GM21717 (cell line): Measurements from ENCODE around the gene ATP5ME.
A peak's percentile ranks its signal among the peaks of the same experiment; 100 is the strongest.

Experiments
- ATAC-seq: cut with Tn5 transposase; IDR thresholded peaks from one replicate; pipeline ENCODE4 v1.9.1; 2021; ENCODE audit warnings: mild to moderate bottlenecking, moderate library complexity; ENCODE audit not compliant: unreplicated experiment

ATP5ME gene

DNA sequence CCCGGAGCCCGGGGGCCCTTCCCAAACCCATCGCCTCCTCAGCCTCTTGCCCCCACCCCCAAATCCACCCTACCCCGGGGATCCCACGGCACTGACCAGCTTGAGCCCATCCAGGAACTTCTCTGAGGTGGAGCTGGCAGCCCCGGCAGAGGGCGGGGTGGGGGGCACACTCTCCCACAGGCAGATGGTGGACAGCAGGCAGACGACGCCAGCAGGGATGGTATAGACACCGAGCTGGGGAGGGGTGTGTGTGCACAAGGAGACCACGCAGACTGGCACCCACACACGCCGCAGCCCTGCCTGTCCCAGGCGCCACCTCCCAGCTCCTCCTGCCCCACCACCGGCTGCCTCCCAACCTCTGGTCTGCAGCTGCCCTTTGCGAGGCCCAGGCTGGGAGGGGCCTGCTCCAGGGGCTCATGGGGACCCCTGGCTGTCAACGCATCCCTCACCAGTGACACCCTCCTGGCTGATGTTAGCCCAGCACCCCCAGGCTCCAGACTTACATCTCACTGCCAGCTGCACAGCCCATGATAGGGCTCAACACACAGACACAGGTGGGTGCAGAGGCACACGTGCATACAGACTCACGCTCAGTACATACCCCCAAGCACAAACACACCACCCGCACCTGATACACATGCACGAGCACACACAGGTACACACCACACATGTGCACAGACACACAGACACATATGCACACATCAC lies 10.7 kb upstream of the ATP5ME start:
- ATAC-seq: no peak

DNA sequence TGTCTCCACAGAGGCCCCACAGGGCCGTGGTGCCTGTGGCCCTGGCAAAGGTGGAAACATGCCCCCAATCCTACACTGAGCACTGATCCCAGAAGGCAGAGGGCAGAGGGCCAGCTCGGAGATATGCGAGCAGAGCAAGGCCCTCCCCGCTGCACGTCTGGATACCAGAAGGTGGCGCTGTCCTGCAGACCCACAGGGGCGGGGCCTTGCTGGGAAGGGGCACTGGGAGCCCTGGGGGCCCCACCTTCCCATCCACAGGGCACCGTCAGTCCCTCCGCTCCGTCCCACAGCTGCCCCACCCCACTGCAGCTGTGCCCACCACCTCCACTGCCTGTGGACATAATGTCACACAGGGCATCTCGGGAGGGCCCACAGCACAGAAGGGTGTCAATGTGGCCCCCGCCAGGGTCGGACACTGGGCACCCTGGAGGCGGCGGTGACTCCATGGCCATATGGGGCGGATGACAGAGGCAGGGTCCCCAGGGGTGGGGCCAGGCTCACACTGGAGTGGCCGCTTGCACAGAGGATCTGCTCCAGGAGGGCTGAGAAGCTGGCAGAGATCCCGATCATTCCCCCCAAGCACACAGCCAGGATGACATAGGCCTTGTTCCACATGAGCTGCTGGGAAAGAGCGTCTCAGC lies 10.0 kb upstream of the ATP5ME start:
- no peak for ATAC-seq

DNA sequence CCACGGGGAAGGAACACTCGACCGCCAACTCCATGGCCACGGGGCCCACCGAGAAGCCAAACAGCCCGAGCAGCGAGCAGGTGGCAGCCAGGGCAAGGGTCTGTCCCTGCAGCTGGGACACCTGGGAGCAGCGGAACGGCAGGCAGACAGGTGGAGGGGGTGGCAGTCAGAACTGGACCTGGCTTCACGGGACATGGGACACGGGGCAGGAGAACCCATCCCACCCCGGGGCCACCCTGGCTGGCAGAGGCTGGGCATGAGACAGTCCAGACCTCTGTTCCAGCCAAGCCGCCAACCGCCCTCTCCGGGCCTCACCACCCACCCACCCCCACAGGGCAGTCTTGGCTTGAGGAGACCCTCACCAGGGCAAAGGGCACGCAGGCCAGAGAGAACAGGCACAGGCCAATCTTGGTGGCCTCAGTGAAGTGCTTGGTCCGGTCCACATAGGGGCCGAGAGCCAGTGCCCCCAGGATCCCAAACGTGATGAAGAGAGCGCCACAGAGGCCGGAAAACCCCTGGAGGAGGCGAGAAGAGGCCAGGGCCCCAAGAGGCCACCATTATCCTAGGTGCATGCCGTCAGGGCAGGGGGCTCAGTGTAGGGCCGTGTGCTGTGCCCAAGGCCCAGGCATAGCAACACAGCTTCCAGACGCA lies 9.3 kb upstream of the ATP5ME start:
- no peak for ATAC-seq

DNA sequence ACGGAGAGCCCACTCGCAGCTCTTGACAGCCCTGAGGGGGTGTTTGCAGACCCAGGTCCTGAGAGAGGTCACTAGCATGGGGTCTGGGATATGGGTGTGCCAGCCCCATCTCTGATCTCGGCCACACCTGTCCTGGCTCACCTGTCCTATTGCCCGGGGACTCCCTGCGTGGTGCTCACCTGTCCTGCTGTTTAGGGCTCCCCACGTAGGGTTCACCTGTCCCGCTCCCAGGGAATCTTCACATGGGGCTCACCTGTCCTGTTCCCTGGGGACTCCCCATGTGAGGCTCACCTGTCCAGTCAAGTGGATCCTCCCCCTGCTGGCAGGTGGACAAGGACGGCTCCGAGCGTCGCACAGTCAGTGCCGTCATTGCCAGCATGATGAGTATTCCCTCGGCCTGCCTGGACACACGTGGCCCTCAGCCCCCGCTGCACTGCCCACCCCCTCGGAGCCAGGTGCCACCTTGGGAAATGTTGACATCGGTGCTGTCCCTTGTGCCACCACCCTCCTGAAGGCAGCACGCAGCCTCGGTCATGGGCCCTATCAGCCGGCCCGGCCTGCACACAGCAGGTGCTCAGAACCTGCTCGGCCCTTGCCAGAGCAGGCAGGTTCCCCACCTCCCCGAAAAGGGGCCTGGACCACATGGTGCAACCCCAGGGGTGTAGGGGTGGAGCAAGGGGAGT lies 8.6 kb upstream of the ATP5ME start:
- no peak for ATAC-seq

DNA sequence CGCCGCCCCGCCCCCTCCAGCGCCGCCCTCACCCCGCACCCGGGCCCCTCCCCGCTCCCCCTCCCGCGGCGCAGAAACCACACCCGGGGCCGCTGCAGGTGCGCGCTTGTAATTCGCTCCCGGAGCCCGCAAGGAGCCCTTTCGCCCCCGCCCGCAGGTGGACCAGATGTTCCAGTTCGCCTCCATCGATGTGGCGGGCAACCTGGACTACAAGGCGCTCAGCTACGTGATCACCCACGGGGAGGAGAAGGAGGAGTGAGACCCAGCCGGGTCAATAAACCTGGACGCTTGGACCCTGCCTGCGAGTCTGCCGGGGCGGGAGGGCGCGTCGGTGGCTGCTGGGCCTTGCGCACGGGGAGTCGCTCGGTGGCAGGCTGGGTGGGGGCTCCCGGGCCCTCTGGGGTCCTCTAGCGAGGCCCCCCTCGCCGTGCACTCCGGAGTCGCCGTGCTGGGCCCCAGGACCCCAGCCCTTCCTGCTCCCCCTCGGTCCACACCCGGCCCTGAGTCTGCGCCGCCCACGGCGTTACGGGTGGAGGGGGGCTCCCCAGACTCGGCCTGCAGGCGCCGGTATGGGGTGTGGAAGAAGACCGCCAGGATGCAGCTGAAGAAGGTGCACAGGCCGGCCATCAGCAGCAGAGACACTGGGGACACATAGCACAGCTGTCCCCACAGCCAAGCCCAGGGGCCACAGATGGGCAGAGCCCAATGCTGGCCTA lies 7.8 kb upstream of the ATP5ME start:
- ATAC-seq: no peak

DNA sequence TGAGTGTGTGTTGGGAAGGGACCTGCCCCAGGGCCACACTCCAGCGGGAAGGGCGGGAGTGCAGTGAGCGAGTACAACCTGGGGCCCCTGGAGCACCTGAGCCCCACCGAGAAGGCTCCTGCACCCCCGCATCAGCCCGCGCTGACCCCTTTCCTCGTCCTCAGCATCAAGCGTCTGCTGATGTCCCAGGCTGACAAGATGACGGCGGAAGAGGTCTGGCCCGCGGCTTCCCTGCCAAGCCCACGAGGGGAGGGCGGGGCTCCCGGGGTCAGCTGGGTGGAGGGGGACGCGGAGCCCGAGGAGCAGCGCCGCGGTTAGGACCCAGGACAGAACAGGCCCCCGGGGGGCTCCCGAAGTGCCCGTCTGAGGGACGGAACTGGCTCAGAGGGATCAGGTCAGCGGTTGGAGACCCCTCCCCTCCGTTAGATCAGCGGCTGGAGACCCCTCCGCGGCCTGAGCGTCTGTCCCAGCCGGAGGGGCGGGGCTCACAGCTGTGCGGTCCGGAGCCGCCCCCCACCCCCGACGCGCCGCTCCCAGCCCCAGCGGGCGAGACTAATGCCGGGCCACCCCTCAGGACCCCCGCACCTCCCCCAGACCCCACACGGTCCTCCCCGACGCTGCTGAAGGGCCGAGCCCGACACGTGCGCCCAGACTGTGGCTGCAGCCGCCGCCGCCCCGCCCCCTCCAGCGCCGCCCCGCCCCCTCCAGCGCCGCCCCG lies 7.0 kb upstream of the ATP5ME start:
- ATAC-seq: no peak

DNA sequence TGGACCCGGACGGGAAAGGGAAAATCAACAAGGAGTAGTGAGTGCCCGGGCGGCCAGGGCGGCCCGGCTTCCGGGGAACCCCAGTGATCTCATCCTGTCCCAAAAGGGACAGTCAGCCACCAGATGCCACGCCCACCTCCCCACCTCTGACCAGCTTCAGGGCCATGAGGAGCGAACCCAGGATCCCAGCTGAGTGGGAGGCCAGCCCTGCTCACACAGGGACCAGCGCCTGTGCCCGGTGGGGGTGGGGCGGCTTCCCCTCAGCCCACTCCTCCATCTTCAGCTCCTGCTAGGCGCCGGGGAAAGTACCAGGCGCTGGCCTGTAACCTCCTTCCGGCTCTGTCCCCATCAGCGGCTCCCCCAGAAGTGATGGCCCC lies 6.5 kb upstream of the ATP5ME start:
- no peak for ATAC-seq

DNA sequence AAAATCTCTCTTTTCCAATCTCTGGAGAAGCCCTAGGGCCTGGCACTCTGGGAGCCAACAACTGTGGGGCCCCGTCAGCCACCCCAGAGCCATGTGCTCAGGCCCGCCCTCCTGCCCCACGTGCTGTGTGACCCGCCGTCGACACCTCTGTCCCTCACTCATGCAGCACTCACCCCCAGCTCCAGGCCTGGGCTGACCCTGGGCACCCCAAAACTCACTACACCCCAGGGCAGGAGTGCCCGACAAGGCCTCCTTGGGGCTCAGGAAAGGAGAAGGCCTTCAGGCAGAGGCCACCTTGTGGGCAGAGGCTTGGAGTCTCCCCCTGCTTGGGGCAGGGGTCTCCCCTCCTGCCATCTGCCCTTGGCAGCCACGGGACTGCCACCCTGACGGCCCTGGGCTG lies 6.0 kb upstream of the ATP5ME start:
- no peak for ATAC-seq

DNA sequence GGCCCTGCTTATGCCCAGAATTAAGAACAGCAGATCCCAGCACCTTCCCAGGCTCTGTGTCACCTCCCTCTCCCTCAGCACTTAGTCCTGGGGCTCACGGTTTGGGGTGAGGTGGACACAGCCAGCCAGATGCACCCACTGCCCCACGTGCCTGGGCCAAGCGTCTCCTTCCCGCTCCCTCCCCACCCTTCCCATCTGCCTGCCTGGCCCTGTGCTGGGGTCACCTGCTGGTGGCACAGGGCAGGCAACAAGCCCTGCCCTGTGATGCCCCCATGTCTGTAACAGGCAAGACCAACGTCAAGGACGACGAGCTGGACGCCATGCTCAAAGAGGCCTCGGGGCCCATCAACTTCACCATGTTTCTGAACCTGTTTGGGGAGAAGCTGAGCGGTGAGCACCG lies 5.6 kb upstream of the ATP5ME start:
- no peak for ATAC-seq

DNA sequence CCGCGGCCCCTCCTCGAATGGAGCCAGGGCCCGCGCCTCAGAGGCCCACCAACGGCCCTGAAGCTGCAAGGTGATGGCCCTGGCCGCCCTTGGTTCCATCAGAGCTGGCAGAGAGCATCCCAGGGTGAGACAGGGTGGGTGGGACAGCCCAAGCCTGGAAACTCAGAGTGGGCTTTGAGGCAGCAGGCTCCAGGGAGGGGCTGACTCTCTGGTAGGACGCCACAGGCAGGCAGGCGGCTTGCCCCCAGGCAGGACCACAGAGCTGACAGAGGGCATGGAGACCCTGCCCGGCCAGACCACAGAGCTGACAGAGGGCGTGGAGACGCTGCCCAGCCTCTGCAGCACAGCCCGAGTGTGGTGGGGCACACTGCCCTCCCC lies 5.0 kb upstream of the ATP5ME start:
- no peak for ATAC-seq

DNA sequence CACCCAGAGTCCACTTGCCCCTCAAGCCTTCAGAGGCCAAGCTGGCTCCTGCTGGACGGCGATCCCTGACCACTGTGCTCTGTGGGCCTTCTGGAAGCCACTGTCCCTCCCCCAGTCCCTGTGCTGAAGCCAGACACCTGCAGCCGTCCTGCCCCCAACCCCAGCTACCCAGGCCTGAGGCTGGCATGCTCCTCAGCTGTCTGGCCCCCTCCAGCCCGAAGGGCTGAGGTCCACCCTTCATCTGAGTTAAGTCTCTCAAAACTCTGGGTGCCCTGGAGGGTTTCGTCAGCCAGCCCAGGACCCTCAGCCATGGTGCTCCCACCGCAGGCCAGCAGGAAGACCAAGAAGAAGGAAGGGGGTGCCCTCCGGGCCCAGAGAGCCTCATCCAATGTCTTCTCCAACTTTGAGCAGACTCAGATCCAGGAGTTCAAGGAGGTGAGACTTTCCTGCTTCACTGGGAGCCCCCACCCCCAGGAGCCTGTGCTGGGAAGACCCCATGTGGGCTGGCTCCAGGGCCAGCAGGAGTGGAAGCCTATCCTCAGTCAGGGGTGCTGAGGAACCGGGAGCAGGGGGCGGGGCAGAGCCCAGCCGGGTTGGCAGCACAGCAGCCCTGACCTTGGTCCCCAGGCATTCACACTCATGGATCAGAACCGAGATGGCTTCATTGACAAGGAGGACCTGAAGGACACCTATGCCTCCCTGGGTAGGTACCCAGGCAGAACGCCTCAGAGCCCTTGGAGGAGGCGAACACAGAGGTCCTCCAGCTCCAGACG lies 4.4 kb upstream of the ATP5ME start:
- no peak for ATAC-seq

DNA sequence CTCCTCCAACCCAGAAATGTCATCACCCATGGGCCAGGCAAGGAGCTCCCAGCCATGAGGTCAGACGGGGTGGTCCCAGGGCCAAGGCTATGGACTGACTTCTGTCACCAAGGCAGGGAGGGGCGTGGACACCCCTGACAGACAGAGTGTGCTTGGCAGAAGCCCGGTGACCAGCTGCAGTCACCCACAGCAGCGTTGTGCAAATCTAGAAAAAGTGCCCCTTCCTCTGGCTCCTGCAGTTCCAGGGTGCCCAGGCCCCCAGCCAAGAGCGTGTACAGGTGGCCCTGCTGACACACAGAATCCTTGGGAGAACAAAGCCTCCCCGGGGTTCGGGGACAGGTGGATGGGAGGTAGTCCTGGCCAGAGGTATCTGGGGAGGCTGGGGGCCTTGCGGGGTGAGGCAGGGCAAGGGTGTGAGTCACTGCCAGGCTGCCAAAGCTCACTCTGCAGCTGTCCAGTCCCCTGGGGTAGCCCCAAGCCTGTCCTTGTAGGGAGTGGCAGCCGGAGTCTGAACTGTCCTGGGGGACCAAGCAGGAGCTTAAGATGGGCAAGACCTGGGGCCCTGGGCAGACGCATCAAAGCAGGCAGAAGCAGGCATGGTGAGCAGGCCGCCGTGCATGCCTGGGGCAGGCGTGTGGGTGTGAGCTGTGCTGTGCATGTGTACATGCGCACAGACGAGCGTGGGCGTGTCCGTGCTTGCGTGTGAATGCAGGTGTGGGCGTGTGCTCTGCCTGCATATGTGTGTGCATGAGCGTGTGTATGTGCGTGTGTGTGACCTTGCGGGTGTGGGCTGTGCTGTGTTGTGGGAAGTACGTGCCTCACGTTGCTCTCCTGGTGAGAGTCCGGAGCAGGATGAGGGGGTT lies 3.6 kb upstream of the ATP5ME start:
- ATAC-seq: no peak

DNA sequence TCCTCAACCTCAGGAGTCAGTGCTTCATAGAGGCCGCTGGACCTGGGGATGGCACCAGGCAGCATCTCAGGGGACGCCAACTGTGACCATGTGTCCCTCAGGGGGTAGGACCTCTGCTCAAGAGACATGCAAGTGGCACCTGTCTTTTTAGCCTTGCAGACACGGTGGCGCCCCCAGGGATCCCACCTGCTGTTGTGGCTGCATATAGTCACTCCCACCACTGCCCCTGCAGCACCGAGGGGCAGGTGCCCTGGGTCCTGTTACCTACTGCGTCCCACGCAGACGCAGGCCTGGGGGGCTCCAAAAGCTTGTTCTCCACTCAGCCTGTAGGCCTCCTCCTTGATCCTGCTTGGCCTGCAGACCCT lies 2.8 kb upstream of the ATP5ME start:
- no peak for ATAC-seq

DNA sequence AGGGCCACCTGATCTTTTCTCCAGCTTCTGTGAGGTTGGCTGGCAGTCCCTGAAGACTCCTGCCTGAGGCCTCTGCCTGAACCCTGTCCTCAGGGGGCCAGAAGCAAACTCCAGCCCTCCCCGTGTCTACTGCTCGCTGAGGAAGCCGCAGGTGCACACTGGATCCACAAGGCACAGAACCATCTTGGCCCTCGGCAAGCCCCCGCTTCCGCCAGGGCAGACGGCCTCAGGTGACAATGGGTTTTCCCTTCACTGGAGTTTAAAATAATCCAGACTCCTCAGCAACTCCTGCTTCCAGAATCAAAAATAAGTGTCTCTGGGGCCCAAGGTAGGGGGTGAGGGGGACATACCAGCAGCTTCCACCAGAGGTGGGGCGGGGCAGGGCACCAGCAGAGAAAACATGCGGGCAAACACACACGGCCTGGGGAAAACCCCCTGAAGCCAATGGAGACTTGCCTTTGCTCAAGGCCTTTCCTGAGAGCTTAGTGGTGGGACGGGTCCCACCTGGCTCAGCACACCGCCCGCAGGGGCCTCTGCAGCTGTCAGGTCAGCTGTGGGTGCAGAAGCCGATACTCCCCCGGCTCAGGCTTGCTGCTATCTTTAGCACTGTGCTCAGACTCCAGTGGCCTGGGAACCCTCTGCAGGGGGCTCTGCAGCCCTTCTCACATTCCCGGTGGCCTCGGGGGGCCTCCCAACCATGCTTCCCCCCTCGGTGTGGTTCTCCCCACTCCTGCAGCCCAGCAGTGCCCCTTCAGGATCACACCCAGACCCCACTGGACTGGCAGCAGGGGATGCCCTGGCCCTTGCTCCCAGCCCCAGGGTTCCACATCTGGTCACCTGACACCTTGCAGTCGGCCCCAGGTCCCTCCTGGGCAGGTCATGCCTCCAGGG lies 2.1 kb upstream of the ATP5ME start:
- ATAC-seq: peak; percentile 18

DNA sequence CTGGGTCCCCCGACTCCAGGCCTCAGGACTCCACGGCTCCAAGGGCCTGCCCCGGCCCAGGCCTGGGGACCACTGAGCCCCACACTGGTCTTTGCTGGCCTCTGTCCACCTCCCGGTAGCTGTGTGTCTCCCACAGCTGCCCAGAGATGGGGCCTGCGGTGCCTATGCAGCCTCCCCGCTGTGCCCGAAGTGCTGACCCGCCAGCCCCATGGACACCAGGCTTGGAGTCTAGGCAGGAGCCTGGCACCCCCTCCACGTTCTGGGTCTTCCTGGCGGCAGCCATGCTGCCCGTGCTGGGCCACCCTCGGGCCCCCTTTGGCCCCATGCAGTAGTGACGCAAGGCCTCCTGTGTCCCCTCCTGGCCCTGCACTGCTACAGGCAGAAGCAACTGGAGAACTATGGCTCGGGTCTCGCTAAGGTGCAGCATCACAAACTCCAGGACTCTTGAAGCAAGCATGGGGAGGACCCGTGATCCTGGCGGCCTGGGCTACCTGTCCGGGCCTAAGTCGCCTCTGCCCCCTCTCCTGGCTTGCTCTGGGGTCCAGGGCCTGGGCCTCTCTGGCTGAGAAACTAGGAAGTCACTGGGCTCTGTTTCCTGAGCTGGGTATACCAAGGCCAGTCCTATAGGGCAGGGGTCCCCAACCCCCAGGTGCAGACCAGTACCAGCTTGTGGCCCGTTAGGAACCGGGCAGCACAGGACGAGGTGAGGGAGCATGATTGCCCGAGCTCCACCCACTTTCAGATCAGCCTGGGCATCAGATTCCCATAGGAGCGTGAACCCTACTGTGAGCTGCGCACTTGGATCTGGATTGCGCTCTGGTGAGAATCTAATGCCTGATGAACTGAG lies 1.2 kb upstream of the ATP5ME start:
- ATAC-seq: peak; percentile 12

DNA sequence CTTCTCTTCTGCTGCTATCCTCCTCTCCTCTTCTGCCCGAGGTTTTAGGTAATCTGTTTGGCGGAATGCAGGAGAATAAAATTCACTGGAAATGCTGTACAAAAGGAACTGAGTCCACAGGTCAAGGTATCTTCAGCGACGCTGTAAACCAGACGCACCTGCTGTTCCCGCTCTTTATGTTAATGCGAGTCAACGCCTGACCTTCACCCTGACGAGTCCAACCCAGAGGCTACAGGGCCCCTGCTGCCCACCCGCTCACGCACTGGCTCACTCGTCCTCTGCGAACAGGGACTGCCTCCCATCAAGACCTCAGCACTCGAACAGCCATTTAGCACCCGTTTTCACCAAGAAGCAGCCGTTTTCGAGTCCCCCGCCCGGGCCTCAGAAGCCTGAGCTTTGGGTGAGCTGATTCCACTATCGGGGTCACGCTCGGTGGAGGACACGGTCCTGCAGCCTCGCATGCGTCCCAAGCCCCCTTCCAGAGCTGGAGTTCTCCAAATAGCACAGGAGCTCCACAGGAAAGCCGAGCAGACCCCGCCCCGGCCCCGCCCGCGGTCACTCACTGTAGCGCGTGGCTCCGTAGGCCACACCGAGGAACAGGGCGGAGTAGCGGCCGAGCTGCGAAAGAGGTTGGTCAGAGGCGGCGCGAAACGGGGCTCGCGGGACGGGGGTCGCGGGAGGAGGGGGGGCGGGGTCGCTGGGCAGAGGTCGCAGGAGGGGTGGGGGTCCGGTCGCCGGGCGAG lies 556 bp downstream of the ATP5ME start:
- ATAC-seq: no peak
